Endothelial cell of umbilical vein (primary cell): ENCODE data around the gene MYO1B.

Experiments used
- EZH2 ChIP-seq: IDR thresholded peaks from 2 replicates; pipeline ENCODE4 v1.6.1; 2012; ENCODE audit warnings: borderline replicate concordance, low read depth, mild to moderate bottlenecking, moderate library complexity, low read length, inconsistent platforms; ENCODE audit not compliant: severe bottlenecking
- FOS ChIP-seq: IDR thresholded peaks from 2 replicates; pipeline ENCODE4 v1.6.1; 2011; ENCODE audit warnings: mild to moderate bottlenecking, low read length, moderate library complexity, borderline replicate concordance; ENCODE audit not compliant: insufficient read depth
- GATA2 ChIP-seq: IDR thresholded peaks from 2 replicates; pipeline ENCODE4 v1.7.0; 2011; ENCODE audit warnings: low read depth, mild to moderate bottlenecking, moderate library complexity, mixed read lengths, low read length; ENCODE audit not compliant: insufficient read length, insufficient read depth
- JUN ChIP-seq: IDR thresholded peaks from 2 replicates; pipeline ENCODE4 v1.6.1; 2011; ENCODE audit warnings: borderline replicate concordance, low read depth; ENCODE audit not compliant: insufficient read length, insufficient read depth
- POLR2A ChIP-seq: IDR thresholded peaks from 2 replicates; pipeline ENCODE4 v1.6.1; 2012; ENCODE audit warnings: low read depth, mild to moderate bottlenecking, control low read depth, low read length
- POLR2AphosphoS5 ChIP-seq: IDR thresholded peaks from 2 replicates; pipeline ENCODE4 v1.6.1; 2012; ENCODE audit warnings: low read depth, mild to moderate bottlenecking, control low read depth, low read length, moderate library complexity; ENCODE audit not compliant: insufficient read depth
- TF ChIP-seq, protein P1 (sequence below), 2 donors: IDR thresholded peaks; 1 replicate in 1 of 2; 2 replicates in 1 of 2; pipeline ENCODE4 v1.5.1; 2011; ENCODE audit warnings: low read length in 2 of 2, mild to moderate bottlenecking in 2 of 2, moderate library complexity in 2 of 2, control low read depth in 1 of 2, inconsistent platforms in 1 of 2, low read depth in 1 of 2; ENCODE audit not compliant: insufficient read depth in 1 of 2; ENCODE audit errors: extremely low read depth in 1 of 2
- TF ChIP-seq, protein P2 (sequence below): IDR thresholded peaks from 2 replicates; pipeline ENCODE4 v1.6.1; 2011; ENCODE audit not compliant: insufficient read depth, insufficient read length

DNA sequence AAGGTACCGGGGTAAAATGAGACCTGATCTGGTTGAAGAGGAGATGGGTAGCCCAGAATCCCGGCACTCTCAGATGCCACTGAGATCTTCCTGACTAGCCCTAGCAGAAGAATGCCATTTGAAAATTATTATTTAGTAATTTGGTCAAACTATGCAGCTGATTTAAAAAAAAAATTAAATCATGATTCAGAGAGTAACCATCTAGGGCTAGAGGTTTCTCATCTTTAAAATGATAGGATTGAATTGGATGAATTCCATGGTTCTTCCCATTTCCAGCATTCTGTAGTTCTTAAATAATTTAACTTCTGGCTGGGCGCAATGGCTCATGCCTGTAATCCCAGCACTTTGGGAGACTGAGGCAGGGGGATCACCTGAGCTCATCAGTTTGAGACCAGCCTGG is 106.1 kb downstream of the MYO1B start:
- TF ChIP-seq FOS, result no peak
- TF ChIP-seq, protein P1, sequence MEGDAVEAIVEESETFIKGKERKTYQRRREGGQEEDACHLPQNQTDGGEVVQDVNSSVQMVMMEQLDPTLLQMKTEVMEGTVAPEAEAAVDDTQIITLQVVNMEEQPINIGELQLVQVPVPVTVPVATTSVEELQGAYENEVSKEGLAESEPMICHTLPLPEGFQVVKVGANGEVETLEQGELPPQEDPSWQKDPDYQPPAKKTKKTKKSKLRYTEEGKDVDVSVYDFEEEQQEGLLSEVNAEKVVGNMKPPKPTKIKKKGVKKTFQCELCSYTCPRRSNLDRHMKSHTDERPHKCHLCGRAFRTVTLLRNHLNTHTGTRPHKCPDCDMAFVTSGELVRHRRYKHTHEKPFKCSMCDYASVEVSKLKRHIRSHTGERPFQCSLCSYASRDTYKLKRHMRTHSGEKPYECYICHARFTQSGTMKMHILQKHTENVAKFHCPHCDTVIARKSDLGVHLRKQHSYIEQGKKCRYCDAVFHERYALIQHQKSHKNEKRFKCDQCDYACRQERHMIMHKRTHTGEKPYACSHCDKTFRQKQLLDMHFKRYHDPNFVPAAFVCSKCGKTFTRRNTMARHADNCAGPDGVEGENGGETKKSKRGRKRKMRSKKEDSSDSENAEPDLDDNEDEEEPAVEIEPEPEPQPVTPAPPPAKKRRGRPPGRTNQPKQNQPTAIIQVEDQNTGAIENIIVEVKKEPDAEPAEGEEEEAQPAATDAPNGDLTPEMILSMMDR (IDR thresholded peaks at IDR 0.05; ENCODE audit: extremely low read depth in 1 of 2, insufficient read depth in 1 of 2, low read depth in 1 of 2, low read length in 2 of 2), result no peak
- TF ChIP-seq JUN, result no peak
- TF ChIP-seq POLR2AphosphoS5, result no peak
- no peak for TF ChIP-seq EZH2
- TF ChIP-seq GATA2, result no peak
- TF ChIP-seq POLR2A, result no peak
- TF ChIP-seq, protein P2, sequence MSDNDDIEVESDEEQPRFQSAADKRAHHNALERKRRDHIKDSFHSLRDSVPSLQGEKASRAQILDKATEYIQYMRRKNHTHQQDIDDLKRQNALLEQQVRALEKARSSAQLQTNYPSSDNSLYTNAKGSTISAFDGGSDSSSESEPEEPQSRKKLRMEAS, result no peak
